Measurements from ENCODE around the gene VSIG10.

DNA sequence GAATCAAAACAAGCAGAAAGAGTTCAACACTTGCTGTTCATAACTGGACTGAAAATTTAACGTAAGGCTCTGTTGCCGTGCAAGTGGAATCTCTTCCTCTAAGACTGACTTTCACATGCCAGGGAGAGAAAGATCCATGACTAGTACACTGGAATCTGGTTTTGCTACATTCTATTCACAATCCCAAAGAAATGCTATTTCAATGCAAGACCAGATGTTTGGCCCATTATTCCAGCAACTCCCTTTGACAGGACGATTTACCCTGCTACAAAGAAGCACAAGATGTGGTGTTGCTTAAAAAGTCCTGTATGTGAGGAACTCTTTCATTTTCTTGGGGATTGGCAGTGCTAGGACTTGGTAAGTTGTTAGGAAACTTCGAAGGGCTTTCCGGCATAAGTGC, 69.9 kb downstream of the VSIG10 start:
- TF ChIP-seq ARID2 (CRISPR knock-in tag; IDR thresholded peaks at IDR 0.05; ENCODE audit: borderline replicate concordance) (no peak), PAF1 (CRISPR knock-in tag; IDR thresholded peaks at IDR 0.05) (no peak), TP53 (CRISPR knock-in tag; conservative IDR thresholded peaks at IDR 0.05) (no peak)
